ENCODE results near the gene CTU1.

DNA sequence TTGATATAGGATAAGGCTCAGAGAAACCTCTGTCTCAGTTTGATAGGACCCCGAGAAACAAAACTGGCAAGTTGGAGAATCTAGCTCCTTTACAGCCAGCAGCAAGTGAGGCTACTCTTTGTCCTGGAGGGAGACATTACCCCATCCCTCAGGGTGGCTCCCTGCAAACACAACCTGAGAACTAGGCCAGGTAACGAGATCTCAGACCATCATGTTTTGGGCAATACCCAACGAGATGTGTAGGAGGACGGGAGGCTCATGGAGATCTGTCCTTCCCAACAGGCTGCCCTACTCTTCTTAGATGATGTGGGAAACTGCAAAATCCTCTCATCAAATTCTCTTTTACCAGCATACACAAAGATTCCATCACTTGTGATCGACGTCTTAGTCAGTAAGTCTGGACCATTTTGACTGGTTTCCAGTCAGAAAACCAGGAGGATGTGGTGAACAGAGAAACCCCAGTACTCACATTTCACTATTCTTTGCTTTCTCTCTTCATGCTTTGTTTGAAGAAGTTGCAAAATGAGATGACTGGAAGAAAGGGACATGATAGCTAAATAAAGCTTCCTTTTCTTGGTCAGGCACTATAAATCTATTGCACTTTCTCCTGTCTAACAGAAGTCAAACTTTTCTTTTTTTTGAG, 6.0 kb upstream of the CTU1 start:
- TF ChIP-seq CTCF (IDR thresholded peaks at IDR 0.05; ENCODE audit: borderline replicate concordance, extremely low read depth, low read length, poor library complexity, severe bottlenecking) (no peak), EZH2 (IDR thresholded peaks at IDR 0.05; ENCODE audit: borderline replicate concordance, low read depth, low read length, severe bottlenecking) (no peak)
